ENCODE results near the gene TMX2.
"Not testable (repeated sequence)": the region's sequence is repeated elsewhere in the genome, so short reads cannot be mapped to it uniquely, and the experiment has no call there.

Gene TMX2, protein sequence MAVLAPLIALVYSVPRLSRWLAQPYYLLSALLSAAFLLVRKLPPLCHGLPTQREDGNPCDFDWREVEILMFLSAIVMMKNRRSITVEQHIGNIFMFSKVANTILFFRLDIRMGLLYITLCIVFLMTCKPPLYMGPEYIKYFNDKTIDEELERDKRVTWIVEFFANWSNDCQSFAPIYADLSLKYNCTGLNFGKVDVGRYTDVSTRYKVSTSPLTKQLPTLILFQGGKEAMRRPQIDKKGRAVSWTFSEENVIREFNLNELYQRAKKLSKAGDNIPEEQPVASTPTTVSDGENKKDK

GRCh38 chr11:57712256-57713150 is at the start of gene TMX2:
Gene TMX2 (plus strand): TSS chr11:57712593. CDS start chr11:57712619, 26 bp downstream.
- peak; percentile 99 for DNase-seq

DNA sequence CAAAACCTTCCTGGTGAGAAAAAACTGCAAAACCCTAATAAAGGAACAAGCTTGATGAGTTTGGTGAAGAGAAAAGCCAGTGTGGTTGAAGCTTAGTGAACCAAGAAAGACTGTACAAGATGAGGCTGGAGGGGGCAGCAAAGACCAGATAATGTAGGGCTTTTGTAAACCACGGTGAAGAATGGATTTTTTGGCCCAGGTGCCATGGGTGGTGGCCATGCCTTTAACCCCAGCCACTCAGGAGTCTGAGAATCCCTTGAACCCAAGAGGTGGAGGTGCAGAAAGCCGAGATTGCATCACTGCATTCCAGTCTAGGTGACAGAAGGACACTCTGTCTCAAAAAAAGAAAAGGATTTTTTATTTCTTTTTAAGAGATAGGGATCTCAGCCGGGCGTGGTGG is 49.5 kb upstream of the TMX2 start:
- no peak for DNase-seq

- no peak for DNase-seq
Observed at GRCh38 chr11:57663975-57664374, 48.4 kb upstream of the TMX2 start.

DNA sequence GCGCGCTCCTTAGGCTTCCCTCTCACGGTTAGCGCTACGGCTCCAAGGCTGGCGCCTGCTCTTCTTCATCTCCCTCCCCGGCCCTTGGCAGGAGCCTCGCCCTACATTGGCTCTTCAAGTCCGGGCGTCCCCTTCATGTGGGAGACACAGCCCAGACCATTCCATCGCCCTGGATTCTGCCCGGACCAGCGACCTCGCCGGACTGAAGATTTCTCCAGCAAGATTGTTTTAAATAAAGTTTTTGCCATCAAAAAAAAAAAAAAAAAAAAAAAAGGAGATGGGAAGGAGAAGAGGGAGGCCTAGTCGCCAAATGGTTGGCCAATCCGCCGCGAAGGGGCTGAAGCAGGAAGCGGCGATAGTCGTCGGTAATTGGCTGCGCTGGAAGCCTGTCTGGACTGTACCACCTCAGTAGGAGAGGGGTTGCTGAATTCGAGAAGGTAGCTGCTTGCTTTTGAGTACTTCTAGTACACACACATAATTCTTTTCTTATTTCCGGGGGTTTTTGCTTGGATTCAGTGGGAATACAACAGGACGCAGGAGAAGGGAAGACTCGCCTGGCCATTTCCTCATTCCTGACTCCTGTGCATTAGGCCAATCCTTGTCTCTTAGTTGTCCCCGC is 45.2 kb upstream of the TMX2 start:
- DNase-seq: peak; percentile 100

DNA sequence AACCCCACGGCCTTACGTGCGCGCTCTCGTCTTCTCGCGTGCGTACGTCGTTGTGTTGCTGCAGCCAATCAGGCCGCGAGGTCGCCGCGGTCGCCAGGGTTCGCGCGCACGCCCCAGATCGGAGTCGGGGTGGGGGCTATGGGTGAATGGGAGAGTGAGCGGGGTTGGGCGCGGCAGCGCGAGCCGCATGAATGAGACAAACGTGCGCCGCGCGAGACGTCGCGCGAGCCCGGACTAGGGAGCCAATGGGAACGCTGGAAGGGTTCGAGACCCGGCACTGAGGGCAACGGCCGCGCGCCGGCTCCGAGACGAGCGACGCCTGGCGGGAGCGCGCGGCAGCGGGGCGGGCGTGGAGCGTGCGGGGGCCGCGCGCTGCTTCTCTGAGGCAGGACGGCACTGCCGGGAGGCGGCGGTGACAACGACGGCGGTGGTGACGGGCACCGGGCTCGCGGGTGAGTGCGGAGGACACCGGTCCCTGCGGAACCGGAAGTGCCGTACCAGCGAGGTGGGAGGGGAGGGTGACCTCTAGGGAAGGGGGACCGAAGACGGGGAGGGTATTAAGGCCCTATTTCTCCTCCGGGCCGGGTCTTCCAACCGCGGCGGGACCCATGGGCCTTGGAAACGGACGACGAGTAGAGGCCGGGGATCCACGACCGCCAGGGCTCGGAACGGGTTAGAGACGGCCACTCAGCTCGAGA is 44.5 kb upstream of the TMX2 start, which contains the start of gene ZDHHC5:
Gene ZDHHC5 (plus strand): TSS at position 379 of the 698 bp plus-strand sequence. CDS start 4,977 bp downstream, outside the sequence.
- peak; percentile 100 for DNase-seq

DNA sequence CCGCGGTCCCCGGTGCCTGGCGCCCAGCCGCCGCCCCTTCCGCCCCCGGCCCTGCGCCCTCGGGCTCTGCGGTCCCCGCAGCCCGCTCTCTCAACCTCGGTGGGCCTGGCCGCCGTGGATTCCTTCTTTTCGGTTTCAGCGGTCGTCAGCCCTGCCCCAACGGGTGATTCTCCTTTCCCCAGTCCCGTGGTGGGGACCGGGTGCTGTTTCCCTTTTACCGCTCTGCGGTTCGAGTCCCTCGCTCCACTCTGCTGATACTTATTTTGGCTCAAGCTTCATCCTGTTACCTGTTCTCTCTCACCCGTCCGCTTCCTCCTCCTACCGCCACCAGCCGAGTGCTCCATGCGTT is 44.0 kb upstream of the TMX2 start:
- no peak for DNase-seq

DNA sequence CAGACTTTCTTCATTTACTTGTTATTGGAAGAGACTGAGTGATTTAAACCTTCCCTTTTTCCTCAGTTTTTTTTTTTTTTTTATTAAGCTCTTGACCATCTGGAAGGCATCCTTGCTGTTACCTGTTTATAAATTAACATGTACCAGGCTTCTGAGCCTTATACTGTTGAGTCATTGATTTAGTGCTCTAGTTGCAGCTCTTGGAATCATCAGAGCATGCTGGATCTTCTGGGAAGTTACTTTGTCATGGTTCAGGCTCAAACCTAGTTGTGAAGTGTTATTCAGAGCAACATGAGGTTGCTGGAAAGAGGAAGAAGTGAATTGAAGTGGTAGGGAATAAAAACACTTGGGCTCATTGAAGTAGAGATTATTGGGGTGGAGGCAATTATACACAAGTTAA is 38.1 kb upstream of the TMX2 start:
- peak; percentile 11 for DNase-seq

DNA sequence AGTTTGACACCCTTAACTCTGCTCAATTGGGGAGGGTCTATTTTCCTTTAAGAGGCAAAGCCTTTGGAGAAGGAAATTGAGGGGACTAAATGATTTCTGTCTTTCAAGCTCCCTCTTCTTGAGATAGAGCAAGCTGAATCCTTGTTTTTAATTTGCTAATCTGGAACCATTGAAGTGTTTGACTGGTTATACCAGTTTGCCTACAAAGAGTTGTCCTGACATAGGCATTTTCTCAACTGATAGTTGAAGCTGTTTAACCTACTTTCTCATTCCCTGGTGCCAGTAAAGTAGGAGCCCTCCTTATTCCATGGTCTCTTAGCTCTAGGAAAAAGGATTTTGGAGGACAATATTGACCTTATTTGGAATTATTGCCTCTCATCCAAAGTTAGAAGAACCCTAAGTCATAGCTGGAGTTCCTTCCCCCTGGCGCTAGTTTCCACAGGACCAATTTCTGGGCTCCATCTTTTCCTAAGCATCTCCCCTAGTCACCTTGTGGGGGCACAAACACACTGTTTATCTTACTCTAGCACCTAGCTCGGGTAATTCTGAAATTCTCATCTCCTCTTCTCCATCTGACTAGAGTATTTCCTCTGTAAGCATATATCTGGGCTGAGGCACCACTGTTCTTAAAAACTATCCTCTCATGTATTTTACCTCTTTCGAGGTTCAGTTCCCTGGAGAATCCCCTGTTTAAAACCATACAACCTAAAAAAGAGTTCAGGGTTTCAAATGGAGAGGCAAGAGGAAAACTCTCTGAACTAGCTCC is 37.0 kb upstream of the TMX2 start:
- no peak for DNase-seq

GRCh38 chr11:57679396-57679795 is 33.0 kb upstream of the TMX2 start:
- DNase-seq: no peak

DNA sequence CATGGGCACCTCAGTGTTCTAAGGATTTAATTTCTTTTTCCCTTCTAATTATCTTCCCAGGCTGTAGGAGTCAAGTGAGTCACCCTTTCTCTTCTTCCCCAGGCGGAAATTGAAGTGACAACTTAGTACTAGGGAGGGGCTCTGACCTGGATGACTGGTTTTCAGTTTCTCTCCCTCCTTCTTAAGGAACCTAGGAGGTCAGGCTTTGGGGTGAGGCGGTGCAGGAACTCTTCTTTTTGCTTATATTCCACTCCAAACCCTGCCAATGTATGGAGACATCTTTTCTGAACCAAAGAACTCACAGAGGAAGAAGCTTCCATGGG is 31.9 kb upstream of the TMX2 start:
- no peak for DNase-seq

DNA sequence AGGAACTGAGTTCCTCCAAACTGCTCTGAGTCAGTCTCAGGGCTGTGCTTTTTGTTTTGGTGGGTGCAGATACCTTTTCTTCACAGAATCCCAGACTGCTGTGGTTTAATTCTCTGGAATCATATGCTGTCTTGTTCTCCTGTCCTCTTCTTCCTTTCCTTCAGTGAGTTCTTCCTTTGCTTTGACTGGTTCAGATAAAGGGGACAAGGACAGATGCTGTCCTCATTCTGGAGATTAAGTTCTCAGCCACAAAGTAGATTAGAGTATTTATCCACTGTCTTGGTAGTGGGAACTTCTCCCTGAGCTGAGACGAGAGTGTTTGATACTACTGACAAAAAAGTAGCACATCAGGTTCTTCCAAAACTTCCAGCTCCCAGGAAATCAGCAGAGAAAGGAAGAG is 31.2 kb upstream of the TMX2 start:
- DNase-seq: no peak

DNA sequence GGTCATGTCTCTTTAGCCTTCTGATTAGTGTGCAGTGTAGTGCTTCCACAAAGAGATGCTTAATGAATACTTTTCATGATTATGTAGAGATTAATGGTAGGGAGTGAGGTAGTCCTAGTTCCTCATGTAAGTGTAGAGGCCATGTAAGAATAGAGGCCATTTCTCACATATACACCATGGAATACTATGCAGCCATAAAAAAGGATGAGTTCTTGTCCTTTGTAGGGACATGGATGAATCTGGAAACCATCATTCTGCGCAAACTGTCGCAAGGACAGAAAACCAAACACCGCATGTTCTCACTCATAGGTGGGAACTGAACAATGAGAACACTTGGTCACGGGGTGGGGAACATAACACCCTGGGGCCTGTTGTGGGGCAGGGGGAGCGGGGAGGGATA is 21.9 kb upstream of the TMX2 start:
- DNase-seq: not testable (repeated sequence)

DNA sequence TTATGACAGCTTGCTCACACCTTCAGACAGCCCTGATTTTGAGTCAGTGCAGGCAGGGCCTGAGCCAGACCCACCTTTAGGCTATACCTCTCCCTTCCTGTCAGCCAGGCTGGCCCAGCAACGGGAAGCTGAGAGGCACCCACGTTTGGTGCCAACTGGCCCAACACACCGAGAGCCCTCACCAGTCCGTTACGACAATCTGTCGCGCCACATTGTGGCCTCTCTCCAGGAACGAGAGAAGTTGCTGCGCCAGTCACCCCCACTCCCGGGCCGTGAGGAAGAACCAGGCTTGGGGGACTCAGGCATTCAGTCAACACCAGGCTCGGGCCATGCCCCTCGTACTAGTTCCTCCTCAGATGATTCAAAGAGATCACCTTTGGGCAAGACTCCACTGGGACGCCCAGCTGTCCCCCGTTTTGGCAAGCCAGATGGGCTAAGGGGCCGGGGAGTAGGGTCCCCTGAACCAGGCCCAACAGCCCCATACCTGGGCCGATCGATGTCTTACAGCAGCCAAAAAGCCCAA is 13.5 kb upstream of the TMX2 start:
- DNase-seq: no peak

DNA sequence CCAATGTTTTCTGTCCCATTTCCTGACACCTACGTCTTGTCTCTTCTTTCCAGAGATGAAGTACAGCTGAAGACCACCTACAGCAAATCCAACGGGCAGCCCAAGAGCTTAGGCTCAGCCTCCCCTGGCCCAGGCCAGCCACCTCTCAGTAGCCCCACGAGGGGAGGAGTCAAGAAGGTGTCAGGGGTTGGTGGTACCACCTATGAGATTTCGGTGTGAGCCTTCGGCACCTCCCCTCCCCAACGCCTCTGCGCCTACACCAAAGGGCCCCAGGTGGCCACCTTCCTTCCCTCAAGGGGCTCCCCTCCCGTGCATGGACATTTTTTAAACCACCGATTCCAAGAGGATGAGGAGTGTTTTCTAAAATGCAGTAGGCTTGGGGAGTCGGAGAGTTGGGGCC is 12.6 kb upstream of the TMX2 start:
- no peak for DNase-seq

DNA sequence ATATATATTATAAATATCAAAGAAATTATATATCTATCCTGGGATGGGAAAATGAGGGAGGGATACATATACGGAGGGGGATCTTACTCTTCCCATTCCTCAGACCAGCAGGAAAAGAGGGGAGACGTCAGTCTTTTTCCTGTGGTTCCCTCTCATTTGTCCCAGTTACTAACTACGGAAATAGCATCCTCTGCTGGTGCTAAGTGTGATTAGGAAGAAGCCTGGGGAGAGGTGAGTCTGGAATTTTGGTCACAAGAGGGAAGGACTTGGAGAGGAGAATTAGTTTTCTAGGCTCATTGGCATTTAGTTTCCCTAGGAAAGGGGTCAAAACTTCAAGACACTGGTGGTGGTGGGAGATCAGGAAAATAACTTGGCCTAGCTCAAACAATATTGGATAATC is 12.0 kb upstream of the TMX2 start:
- no peak for DNase-seq

GRCh38 chr11:57703341-57703740 is 9.1 kb upstream of the TMX2 start:
- DNase-seq: no peak

DNA sequence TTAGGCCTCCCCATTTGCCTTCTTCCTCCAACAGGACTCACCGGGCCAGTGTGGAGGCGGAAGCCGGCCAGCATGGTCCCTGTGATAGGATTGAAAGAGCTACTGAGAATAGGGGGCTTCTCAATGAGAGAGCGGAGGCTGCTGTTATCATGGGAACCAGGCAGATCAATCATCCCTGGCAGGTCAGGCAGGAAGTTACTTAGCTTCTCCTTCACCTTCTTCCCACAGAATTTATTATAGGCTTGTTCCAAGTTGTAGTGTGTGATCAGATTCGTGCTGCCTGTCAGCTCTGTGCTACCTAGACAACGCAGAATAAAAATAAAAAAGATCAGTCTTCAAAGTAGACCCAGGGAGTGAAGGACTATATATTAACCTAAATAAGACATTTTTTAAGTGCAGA is 7.5 kb upstream of the TMX2 start:
- no peak for DNase-seq

GRCh38 chr11:57705432-57705831 is 7.0 kb upstream of the TMX2 start:
- DNase-seq: not testable (repeated sequence)

- DNase-seq: no peak
Observed at GRCh38 chr11:57709802-57710367, 2.5 kb upstream of the TMX2 start.

GRCh38 chr11:57711414-57712255 is 758 bp upstream of the TMX2 start, which contains the start of gene MED19:
Gene MED19 (minus strand): TSS chr11:57712215. CDS start chr11:57712179, 36 bp downstream.
- peak; percentile 91 for DNase-seq

DNA sequence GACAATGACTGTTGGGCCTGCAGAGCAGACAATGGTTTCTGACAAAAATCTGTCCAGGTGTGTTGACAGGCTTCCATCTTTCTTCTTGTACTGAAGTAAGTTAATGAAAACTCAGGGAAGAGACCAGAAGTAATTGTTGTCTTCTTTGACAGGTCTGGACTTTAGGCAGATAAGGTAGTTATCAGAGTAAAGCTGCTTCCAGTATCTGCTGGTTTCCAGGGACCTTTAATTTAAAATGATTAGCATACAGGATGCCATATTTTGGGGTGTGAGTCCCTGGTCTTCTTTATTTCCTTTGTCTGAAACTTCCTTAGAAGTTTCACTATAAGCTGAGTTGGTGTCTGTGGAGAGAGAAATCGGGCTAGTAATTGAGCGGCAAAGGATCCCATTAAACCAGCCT is 1.4 kb downstream of the TMX2 start:
- no peak for DNase-seq

All from DMS79 treated with DMSO at 0.1 percent for 48 hours (cell line).